Stomach (tissue), 9 donors: Measurements from ENCODE around the gene RSPH9. TPM values are rescaled to one million over a fixed set of nuclear protein-coding genes. Genes with fewer than 3 reads are reported as not detected.
A peak's percentile ranks its signal among the peaks of the same experiment; 100 is the strongest.

Experiments
- DNase-seq, 2 donors: peaks; one replicate each; pipeline versions ENCODE4 v3.0.0 to v3.0.0-alpha.2; 2013 to 2019
- H3K27ac ChIP-seq, 5 donors: fragments of 200-600 bp in 4 of 5; sonication (generic) in 4 of 5; one replicate each; pipeline ENCODE4 v1.5.1; 2013 to 2019; ENCODE audit warnings: mild to moderate bottlenecking in 1 of 5, moderate library complexity in 1 of 5
- H3K27me3 ChIP-seq, 3 donors: fragments of 200-600 bp; sonication (generic); one replicate each; pipeline ENCODE4 v1.5.1; 2017 to 2019; ENCODE audit warnings: mixed run types in 1 of 3
- H3K36me3 ChIP-seq, 4 donors: fragments of 200-600 bp; sonication (generic); 1 replicate in 3 of 4; 2 replicates in 1 of 4; pipeline ENCODE4 v1.5.1; 2016 to 2019
- H3K4me1 ChIP-seq, 4 donors: fragments of 200-600 bp; sonication (generic); one replicate each; pipeline ENCODE4 v1.5.1; 2016 to 2019
- H3K4me3 ChIP-seq, 4 donors: fragments of 200-600 bp; sonication (generic) in 3 of 4; one replicate each; pipeline ENCODE4 v1.5.1; 2016 to 2019; ENCODE audit warnings: mild to moderate bottlenecking in 1 of 4
- H3K9me3 ChIP-seq, 4 donors: fragments of 200-600 bp; sonication (generic); one replicate each; pipeline ENCODE4 v1.5.1; 2016 to 2019
- EP300 ChIP-seq: sonication (generic); formaldehyde crosslinking; IDR thresholded peaks from one replicate; pipeline ENCODE4 v1.6.1; 2017; ENCODE audit warnings: antibody characterized with exemption
- POLR2A ChIP-seq, 4 donors: fragments of 450-650 bp; IDR thresholded peaks; one replicate each; pipeline ENCODE4 v1.6.1; 2016; ENCODE audit warnings: antibody characterized with exemption in 4 of 4, control low read depth in 2 of 4, mild to moderate bottlenecking in 1 of 4, moderate library complexity in 1 of 4
- POLR2AphosphoS5 ChIP-seq, 3 donors: sonication (generic); formaldehyde crosslinking; IDR thresholded peaks; one replicate each; pipeline ENCODE4 v1.6.1; 2016; ENCODE audit warnings: antibody characterized with exemption in 3 of 3
- WGBS, 5 donors: extraction: QIAGEN DNeasy Blood & Tissue Kit in 3 of 5; methylation state at CpG; one replicate each; pipeline versions ENCODE4 v1.1.5 to v1.1.7; 2013 to 2018; 5-methylcytosine and 5-hydroxymethylcytosine counted together
- intact Hi-C: fragments of 100-400 bp; cut with DNase I; formaldehyde crosslinking; loops from one replicate; pipeline ENCODE4 v1.15.1; 2023; ENCODE audit warnings: low total_unique reads
- polyA plus RNA-seq, 3 donors: library from polyadenylated mRNA; stranded (reverse); fragments of 200-250 nt; gene quantifications; one replicate each; pipeline ENCODE4 v1.2.3, GENCODE V29; 2013
- total RNA-seq, 5 donors: library from RNA; depleted of rRNA; stranded (reverse); fragments of >200 nt; gene quantifications; one replicate each; pipeline versions ENCODE4 v1.1.0 to v1.2.3, GENCODE V29; 2014 to 2016
- TF ChIP-seq, protein P1 (sequence below), 7 experiments: fragments of 450-650 bp in 4 of 7; fragments of 200-600 bp in 3 of 7; sonication (generic) in 3 of 7; IDR thresholded peaks; one replicate each; pipeline ENCODE4 v1.5.1; 2016 to 2019; ENCODE audit warnings: antibody characterized with exemption in 7 of 7, control low read depth in 2 of 7, mild to moderate bottlenecking in 1 of 7
- donor health status: healthy with polysubstance abuse.
- donor health status: Bipolar disorder and iron deficiency.
- donor health status: healthy.

Gene RSPH9
- total and polyA plus RNA-seq, 8 donors, result 0.18 to 0.92 (median 0.42) TPM; not detected in 4

DNA sequence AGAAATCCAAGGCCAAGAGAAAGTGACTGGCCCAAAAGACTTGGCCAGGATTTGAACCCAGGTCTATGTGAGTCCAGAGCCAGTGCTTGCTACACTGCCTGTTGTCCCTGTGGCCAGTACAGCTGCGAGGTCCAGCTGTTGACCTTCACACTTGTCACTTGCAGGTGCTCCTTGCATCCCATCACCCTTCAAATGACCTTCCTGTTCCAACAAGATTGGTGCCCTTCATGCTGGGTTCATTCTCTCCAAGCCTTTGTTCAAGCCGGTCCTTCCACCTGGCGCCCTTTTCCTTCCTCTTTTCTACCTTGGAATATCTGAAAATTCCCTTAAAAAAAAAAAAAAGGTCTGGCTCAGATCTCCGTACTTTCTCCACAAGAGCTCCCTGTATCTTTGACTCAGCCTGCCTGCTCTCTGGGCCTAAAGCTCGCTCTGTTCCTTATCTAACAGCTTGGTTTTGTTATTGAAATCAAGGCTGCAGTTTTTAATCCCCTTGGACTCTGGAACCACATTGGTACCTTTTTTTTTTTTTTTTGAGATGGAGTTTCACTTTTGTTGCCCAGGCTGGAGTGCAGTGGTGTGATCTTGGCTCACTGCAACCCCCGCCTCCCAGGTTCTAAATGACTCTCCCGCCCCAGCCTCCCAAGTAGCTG lies 64.9 kb downstream of the RSPH9 start:
- Histone ChIP-seq H3K4me1 (peaks cover 24 to 58% (median 40%) of the 10 kb centered on the region in 4 donors), H3K4me3 (no peak overlapping the region), H3K27me3 (no peaks in the 10 kb centered on the region), H3K9me3 (no peaks in the 10 kb centered on the region), H3K36me3 (no peaks in the 10 kb centered on the region), H3K27ac (peak overlapping the region; percentile 54 to 84 (median 78))
- WGBS, 5 donors, result 48 to 62% (median 57%) methylated on average over 7 of the region's 7 CpGs
- peak in 1 of 2 donors; percentile 54 for DNase-seq
- intact Hi-C loops, result no loop called here
- no peak for TF ChIP-seq EP300
- no peak for TF ChIP-seq POLR2A (IDR thresholded peaks at IDR 0.05)
- no peak for TF ChIP-seq POLR2AphosphoS5 (IDR thresholded peaks at IDR 0.05)
- TF ChIP-seq, protein P1, sequence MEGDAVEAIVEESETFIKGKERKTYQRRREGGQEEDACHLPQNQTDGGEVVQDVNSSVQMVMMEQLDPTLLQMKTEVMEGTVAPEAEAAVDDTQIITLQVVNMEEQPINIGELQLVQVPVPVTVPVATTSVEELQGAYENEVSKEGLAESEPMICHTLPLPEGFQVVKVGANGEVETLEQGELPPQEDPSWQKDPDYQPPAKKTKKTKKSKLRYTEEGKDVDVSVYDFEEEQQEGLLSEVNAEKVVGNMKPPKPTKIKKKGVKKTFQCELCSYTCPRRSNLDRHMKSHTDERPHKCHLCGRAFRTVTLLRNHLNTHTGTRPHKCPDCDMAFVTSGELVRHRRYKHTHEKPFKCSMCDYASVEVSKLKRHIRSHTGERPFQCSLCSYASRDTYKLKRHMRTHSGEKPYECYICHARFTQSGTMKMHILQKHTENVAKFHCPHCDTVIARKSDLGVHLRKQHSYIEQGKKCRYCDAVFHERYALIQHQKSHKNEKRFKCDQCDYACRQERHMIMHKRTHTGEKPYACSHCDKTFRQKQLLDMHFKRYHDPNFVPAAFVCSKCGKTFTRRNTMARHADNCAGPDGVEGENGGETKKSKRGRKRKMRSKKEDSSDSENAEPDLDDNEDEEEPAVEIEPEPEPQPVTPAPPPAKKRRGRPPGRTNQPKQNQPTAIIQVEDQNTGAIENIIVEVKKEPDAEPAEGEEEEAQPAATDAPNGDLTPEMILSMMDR (IDR thresholded peaks at IDR 0.05), result no peak

DNA sequence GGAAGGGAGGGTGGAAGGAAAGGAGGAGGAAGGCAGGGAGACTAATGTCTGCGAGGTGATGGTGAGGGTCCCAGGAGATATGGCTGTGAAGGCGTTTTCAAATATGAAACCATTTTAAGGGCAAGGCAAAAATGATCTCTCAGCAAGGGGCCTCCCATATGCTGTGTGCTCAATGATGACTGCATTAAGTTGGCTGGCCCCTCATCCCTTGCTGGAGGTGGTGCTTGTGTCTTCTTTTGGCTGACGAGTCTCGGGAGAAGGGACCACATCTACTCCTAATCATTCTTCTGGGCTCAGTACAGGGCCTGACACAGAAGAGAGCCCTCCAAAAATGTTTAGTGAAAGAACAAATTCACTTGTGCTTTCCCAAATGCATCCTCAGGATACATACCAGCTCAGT lies 65.7 kb downstream of the RSPH9 start:
- Histone ChIP-seq H3K4me3 (no peak overlapping the region), H3K27ac (peak overlapping the region in 2 of 5 donors; percentile 54 to 84), H3K9me3 (no peaks in the 10 kb centered on the region), H3K4me1 (peaks cover 22 to 50% (median 41%) of the 10 kb centered on the region in 4 donors), H3K27me3 (no peaks in the 10 kb centered on the region), H3K36me3 (no peaks in the 10 kb centered on the region)
- peak in 1 of 2 donors; percentile 42 for DNase-seq
- intact Hi-C loops, result no loop called here
- TF ChIP-seq EP300 (no peak), POLR2AphosphoS5 (IDR thresholded peaks at IDR 0.05) (no peak), POLR2A (IDR thresholded peaks at IDR 0.05) (no peak)
- TF ChIP-seq, protein P1 (IDR thresholded peaks at IDR 0.05), result no peak
- 83 to 94% (median 91%) methylated on average over 4 of the region's 4 CpGs for WGBS, 5 donors

DNA sequence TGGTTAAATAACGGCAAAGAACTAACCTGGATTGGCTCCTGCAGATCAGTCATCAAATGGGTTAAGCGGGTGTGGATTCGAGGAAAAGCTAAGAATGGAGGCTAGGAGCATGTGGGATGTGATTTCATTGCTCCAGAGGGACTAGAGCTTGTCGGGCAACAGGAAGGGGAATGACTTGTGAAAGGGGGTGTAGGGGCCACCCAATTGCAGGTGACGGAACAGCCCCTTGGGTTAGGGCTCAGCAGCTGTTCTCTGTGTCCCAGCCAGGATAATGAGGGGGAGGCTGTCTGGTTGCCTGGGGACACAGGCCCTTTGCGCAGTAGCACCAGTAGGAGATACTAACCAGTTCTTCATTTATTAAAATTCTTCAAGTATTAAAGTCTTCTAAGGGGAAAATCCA lies 67.7 kb downstream of the RSPH9 start:
- peak in 1 of 2 donors; percentile 10 for DNase-seq
- no peak overlapping the region for H3K27ac ChIP-seq
- H3K36me3 ChIP-seq, result no peaks in the 10 kb centered on the region
- H3K9me3 ChIP-seq, result no peaks in the 10 kb centered on the region
- intact Hi-C loops, result no loop called here
- H3K4me3 ChIP-seq, result no peak overlapping the region
- H3K4me1 ChIP-seq, result peaks cover 14 to 40% (median 35%) of the 10 kb centered on the region in 4 donors
- no peaks in the 10 kb centered on the region for H3K27me3 ChIP-seq
- TF ChIP-seq POLR2A (IDR thresholded peaks at IDR 0.05), result no peak
- no peak for TF ChIP-seq EP300
- TF ChIP-seq POLR2AphosphoS5 (IDR thresholded peaks at IDR 0.05), result no peak
- TF ChIP-seq, protein P1 (IDR thresholded peaks at IDR 0.05), result no peak
- 76 to 90% (median 88%) methylated on average over 6 of the region's 6 CpGs for WGBS, 5 donors

DNA sequence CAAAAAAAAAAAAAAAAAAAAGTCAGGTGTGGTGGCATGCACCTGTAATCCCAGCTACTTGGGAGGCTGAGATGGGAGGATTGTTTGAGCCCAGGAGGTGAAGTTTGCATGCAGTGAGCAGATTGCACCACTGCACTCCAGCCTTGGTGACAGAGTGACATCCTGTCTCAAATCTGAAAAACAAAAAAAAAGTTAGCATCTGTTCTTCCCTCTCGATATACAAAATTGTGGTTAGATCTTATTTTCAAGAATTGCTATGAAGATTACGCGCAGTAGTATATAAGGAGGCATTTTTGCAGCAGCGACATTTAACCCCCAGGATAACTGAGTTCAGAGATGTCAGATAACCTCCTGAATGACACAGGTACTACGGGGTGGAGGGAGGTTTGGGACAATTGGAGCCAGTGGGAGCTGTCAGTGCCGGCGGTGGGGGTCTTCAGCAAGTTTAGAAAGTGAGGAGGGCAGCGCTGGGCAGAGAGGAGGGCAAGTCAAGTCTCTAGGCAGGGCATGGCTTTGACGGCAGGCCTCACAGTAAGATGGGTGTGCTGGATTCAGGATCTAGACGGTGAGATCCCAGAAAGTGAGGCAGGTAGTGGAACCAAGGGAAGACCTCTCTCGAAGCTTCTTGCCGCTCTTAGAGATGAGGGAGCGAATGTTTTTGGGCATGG lies 68.9 kb downstream of the RSPH9 start:
- peaks cover 11 to 30% (median 29%) of the 10 kb centered on the region in 4 donors for H3K4me1 ChIP-seq
- peak overlapping the region in 1 of 5 donors; percentile 53 for H3K27ac ChIP-seq
- H3K9me3 ChIP-seq, result no peaks in the 10 kb centered on the region
- 89 to 94% (median 92%) methylated on average over 13 of the region's 13 CpGs for WGBS, 5 donors
- no peaks in the 10 kb centered on the region for H3K36me3 ChIP-seq
- peak in 1 of 2 donors; percentile 0 for DNase-seq
- TF ChIP-seq EP300 (no peak), POLR2A (IDR thresholded peaks at IDR 0.05) (no peak), POLR2AphosphoS5 (IDR thresholded peaks at IDR 0.05) (no peak)
- TF ChIP-seq, protein P1 (IDR thresholded peaks at IDR 0.05), result no peak
- no peak overlapping the region for H3K4me3 ChIP-seq
- intact Hi-C loops, result no loop called here
- H3K27me3 ChIP-seq, result no peaks in the 10 kb centered on the region
